ENCODE measurements around the gene F13A1.

The F13A1 gene

GRCh38 chr6:6320901-6321300, 439 bp upstream of the F13A1 start:
- no peak for DNase-seq (ENCODE audit: low read depth in 2 of 2)
- H3K4me3 ChIP-seq (replicated peaks in 1 of 2; ENCODE audit: low read depth in 2 of 2, low read length in 2 of 2): no peak overlapping the region
- TF ChIP-seq CTCF (IDR thresholded peaks at IDR 0.05; ENCODE audit: low read depth, low read length): no peak

GRCh38 chr6:6317825-6318733, 2.4 kb downstream of the F13A1 start:
- no peak for TF ChIP-seq CTCF (IDR thresholded peaks at IDR 0.05; ENCODE audit: low read depth, low read length)
- DNase-seq (ENCODE audit: low read depth in 2 of 2): no peak
- H3K4me3 ChIP-seq (replicated peaks in 1 of 2; ENCODE audit: low read depth in 2 of 2, low read length in 2 of 2): no peak overlapping the region

GRCh38 chr6:6317386-6317785, 3.1 kb downstream of the F13A1 start:
- H3K4me3 ChIP-seq (replicated peaks in 1 of 2; ENCODE audit: low read depth in 2 of 2, low read length in 2 of 2): no peak overlapping the region
- TF ChIP-seq CTCF (IDR thresholded peaks at IDR 0.05; ENCODE audit: low read depth, low read length): no peak
- DNase-seq (ENCODE audit: low read depth in 2 of 2): no peak

GRCh38 chr6:6315660-6316059, 4.8 kb downstream of the F13A1 start:
- DNase-seq (ENCODE audit: low read depth in 2 of 2): peak; percentile 43 to 55
- TF ChIP-seq CTCF (IDR thresholded peaks at IDR 0.05; ENCODE audit: low read depth, low read length): peak; percentile 79
- no peak overlapping the region for H3K4me3 ChIP-seq (replicated peaks in 1 of 2; ENCODE audit: low read depth in 2 of 2, low read length in 2 of 2)

- no peak overlapping the region for H3K4me3 ChIP-seq (replicated peaks in 1 of 2; ENCODE audit: low read depth in 2 of 2, low read length in 2 of 2)
- no peak for TF ChIP-seq CTCF (IDR thresholded peaks at IDR 0.05; ENCODE audit: low read depth, low read length)
- no peak for DNase-seq (ENCODE audit: low read depth in 2 of 2)
Measured at GRCh38 chr6:6314596-6314995, 5.9 kb downstream of the F13A1 start.

GRCh38 chr6:6312901-6313441, 7.5 kb downstream of the F13A1 start:
- TF ChIP-seq CTCF (IDR thresholded peaks at IDR 0.05; ENCODE audit: low read depth, low read length): no peak
- no peak overlapping the region for H3K4me3 ChIP-seq (replicated peaks in 1 of 2; ENCODE audit: low read depth in 2 of 2, low read length in 2 of 2)
- DNase-seq (ENCODE audit: low read depth in 2 of 2): no peak
